GM23338 (cell line): Measurements from ENCODE around the gene CACNA2D3. TPM values are rescaled to one million over a fixed set of nuclear protein-coding genes. Genes with fewer than 3 reads are reported as not detected.

Experiments used
- ATAC-seq: fragments of 200-7000 bp; cut with Tn5 transposase; 3 replicates; pipeline ENCODE4 v1.9.1; 2020
- DNase-seq: peaks from one replicate; pipeline ENCODE4 v3.0.0-alpha.2; 2015; ENCODE audit warnings: low spot score
- H2AFZ ChIP-seq: fragments of 200-600 bp; sonication (generic); 2 replicates; pipeline ENCODE4 v1.8.0; 2016; ENCODE audit warnings: antibody characterized with exemption, mild to moderate bottlenecking, moderate library complexity
- H3F3A ChIP-seq: fragments of 200-600 bp; sonication (generic); replicated peaks from 2 replicates; pipeline ENCODE4 v1.8.0; 2017; ENCODE audit warnings: antibody characterized with exemption, mixed run types, low read depth
- H3K27ac ChIP-seq: fragments of 200-600 bp; sonication (generic); 2 replicates; pipeline ENCODE4 v1.6.1; 2016; ENCODE audit warnings: low read depth
- H3K27me3 ChIP-seq: fragments of 200-600 bp; sonication (generic); 2 replicates; pipeline ENCODE4 v1.8.0; 2016; ENCODE audit warnings: mild to moderate bottlenecking, mixed run types, moderate library complexity; ENCODE audit not compliant: insufficient read depth
- H3K36me3 ChIP-seq: fragments of 200-600 bp; sonication (generic); 2 replicates; pipeline ENCODE4 v1.8.0; 2016; ENCODE audit warnings: mild to moderate bottlenecking; ENCODE audit not compliant: insufficient read depth
- H3K4me1 ChIP-seq: fragments of 200-600 bp; sonication (generic); 2 replicates; pipeline ENCODE4 v1.8.0; 2016; ENCODE audit warnings: mild to moderate bottlenecking, moderate library complexity; ENCODE audit not compliant: insufficient read depth
- H3K4me2 ChIP-seq: fragments of 200-600 bp; sonication (generic); 2 replicates; pipeline ENCODE4 v1.7.1; 2017; ENCODE audit warnings: mixed run types
- H3K4me3 ChIP-seq: fragments of 200-600 bp; sonication (generic); 2 replicates; pipeline ENCODE4 v1.6.1; 2016; ENCODE audit warnings: mixed run types
- H3K79me2 ChIP-seq: fragments of 200-600 bp; sonication (generic); replicated peaks from 2 replicates; pipeline ENCODE4 v1.8.0; 2017; ENCODE audit warnings: mild to moderate bottlenecking; ENCODE audit not compliant: insufficient read depth
- H3K9me2 ChIP-seq: fragments of 200-600 bp; sonication (generic); 2 replicates; pipeline ENCODE4 v1.8.0; 2017; ENCODE audit not compliant: insufficient read depth
- H4K20me1 ChIP-seq: fragments of 200-600 bp; sonication (generic); replicated peaks from 2 replicates; pipeline ENCODE4 v1.8.0; 2017; ENCODE audit warnings: mild to moderate bottlenecking; ENCODE audit not compliant: insufficient read depth
- H3K27ac Mint-ChIP-seq: 2 replicates; pipeline ENCODE4 v1.8.0; 2020; ENCODE audit warnings: inconsistent platforms, mild to moderate bottlenecking, moderate library complexity, mixed read lengths
- H3K27me3 Mint-ChIP-seq: 3 replicates; pipeline ENCODE4 v1.8.0; 2022; ENCODE audit warnings: low read depth, mild to moderate bottlenecking, moderate library complexity, mixed read lengths, inconsistent platforms; ENCODE audit not compliant: insufficient read depth, poor library complexity
- H3K36me3 Mint-ChIP-seq: 3 replicates; pipeline ENCODE4 v1.8.0; 2021; ENCODE audit warnings: low read depth, mild to moderate bottlenecking, inconsistent platforms, moderate library complexity, mixed read lengths
- H3K4me1 Mint-ChIP-seq: 3 replicates; pipeline ENCODE4 v1.8.0; 2020; ENCODE audit warnings: mild to moderate bottlenecking, inconsistent platforms, mixed read lengths
- H3K4me3 Mint-ChIP-seq: 3 replicates; pipeline ENCODE4 v1.8.0; 2021; ENCODE audit warnings: moderate library complexity, mild to moderate bottlenecking, inconsistent platforms, mixed read lengths
- H3K9me3 Mint-ChIP-seq: 3 replicates; pipeline ENCODE4 v1.8.0; 2020; ENCODE audit warnings: moderate library complexity, mild to moderate bottlenecking, inconsistent platforms, mixed read lengths
- CREB1 ChIP-seq: fragments of 250-450 bp; sonication (Bioruptor Pico); IDR thresholded peaks from 2 replicates; pipeline ENCODE4 v1.5.0; 2020; ENCODE audit warnings: low read depth, mild to moderate bottlenecking, moderate library complexity
- EZH2 ChIP-seq: fragments of 200-600 bp; sonication (generic); IDR thresholded peaks from one replicate; pipeline ENCODE4 v1.8.0; 2017; ENCODE audit warnings: antibody characterized with exemption, mild to moderate bottlenecking, low read depth; ENCODE audit not compliant: unreplicated experiment
- EZH2phosphoT487 ChIP-seq: fragments of 200-600 bp; sonication (generic); IDR thresholded peaks from one replicate; pipeline ENCODE4 v1.8.1; 2018; ENCODE audit warnings: antibody characterized with exemption; ENCODE audit not compliant: unreplicated experiment
- JUNB ChIP-seq: IDR thresholded peaks from one replicate; pipeline ENCODE4 v1.6.1; 2016; ENCODE audit warnings: antibody characterized with exemption; ENCODE audit not compliant: unreplicated experiment
- NANOG ChIP-seq: IDR thresholded peaks from 2 replicates; pipeline ENCODE4 v1.6.1; 2016; ENCODE audit warnings: antibody characterized with exemption, borderline replicate concordance
- POLR2AphosphoS5 ChIP-seq: IDR thresholded peaks from 2 replicates; pipeline ENCODE4 v1.6.1; 2016; ENCODE audit warnings: antibody characterized with exemption, low read depth
- ZNF114 ChIP-seq: fragments of 250-450 bp; sonication (Bioruptor Pico); IDR thresholded peaks from 2 replicates; pipeline ENCODE4 v1.5.0; 2020; ENCODE audit warnings: mild to moderate bottlenecking, moderate library complexity
- ZNF331 ChIP-seq: fragments of 250-450 bp; sonication (Bioruptor Pico); IDR thresholded peaks from 2 replicates; pipeline ENCODE4 v1.5.0; 2020; ENCODE audit warnings: low read depth, mild to moderate bottlenecking, moderate library complexity
- polyA plus RNA-seq: library from polyadenylated mRNA; unstranded; fragments of >200 nt; fragmentation: Nextera tagmentation; extraction: Ambion mirVana; gene quantifications from 2 replicates; pipeline ENCODE4 v1.2.1, GENCODE V29; 2016
- total RNA-seq: library from RNA; depleted of rRNA; stranded (reverse); fragments of >200 nt; shearing (Covaris generic); gene quantifications from 2 replicates; pipeline ENCODE4 v1.2.3, GENCODE V29; 2014
- TF ChIP-seq, protein P1 (sequence below), 2 experiments: fragments of 200-600 bp in 1 of 2; sonication (generic) in 1 of 2; conservative IDR thresholded peaks; 2 replicates each; pipeline versions ENCODE4 v1.5.1 to v1.6.1; 2016 to 2017; ENCODE audit warnings: antibody characterized with exemption in 2 of 2, low read depth in 2 of 2, mild to moderate bottlenecking in 2 of 2, moderate library complexity in 1 of 2
- TF ChIP-seq, protein P2 (sequence below): IDR thresholded peaks from 2 replicates; pipeline ENCODE4 v1.6.1; 2016; ENCODE audit warnings: antibody characterized with exemption
- TF ChIP-seq, protein P3 (sequence below): IDR thresholded peaks from one replicate; pipeline ENCODE4 v1.6.1; 2018; ENCODE audit warnings: antibody characterized with exemption; ENCODE audit not compliant: unreplicated experiment

The CACNA2D3 gene
- total and polyA plus RNA-seq, 2 experiments from 2014 or later = 2.2 to 2.3 TPM

DNA sequence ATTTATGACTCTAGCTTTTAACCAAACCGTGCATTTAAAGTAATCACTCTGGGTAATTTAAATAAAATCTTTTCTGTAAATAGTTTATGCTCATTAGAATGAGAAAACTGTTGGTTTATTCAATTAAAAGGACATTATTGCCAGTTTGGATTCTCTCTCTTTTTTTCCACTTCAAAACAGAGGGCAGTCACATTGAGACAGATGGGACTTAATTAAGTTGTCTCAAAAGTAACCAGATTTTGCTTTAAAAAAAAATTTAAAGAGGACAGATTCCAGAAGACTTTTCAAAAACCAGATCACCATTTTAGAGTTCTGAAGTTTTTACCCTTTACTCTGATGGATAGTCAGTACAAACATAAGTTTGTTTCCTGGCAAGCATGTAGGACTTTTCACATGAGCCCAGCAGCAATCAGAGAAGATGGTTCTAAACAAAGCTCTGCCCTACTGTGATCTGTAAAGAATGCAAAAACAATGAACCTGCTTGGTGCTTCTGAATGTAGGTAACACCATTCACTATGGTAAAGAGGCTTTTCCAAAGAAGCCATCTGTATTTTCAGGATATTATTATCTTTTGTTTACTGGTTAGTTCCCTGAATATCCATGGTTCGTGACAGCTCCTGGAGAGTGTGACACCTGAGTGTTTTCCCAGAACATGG lies 669.3 kb downstream of the CACNA2D3 start:
- DNase-seq = no peak
- peaks cover 12% of the 10 kb centered on the region; the same call in 2 of the 3 replicates for H3K36me3 Mint-ChIP-seq

DNA sequence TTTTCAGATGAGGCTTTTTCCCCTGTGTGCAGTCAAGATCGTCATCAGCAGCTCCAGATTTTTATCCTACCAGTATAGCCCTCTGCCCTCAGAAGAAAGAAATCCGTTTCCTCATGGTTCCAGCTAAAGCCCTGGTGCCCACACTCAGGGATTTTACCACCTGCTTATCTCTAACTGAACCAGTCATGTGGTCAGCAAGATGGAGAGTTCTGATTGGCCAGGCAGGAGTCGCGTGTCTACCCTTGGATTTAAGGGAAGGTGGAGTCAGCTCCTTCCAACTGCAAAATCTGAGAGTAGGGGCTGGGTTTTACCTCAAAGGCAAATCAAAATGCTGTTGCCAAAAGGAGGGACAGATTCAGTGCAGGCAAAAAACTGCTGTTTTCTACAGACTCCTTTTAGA lies 670.2 kb downstream of the CACNA2D3 start:
- H4K20me1 ChIP-seq = no peaks in the 10 kb centered on the region
- no peak overlapping the region for H2AFZ ChIP-seq
- H3K4me1 Mint-ChIP-seq = peaks cover 19% of the 10 kb centered on the region; the same call in 2 of the 3 replicates
- H3K4me2 ChIP-seq = no peak overlapping the region
- H3F3A ChIP-seq = no peaks in the 10 kb centered on the region
- H3K36me3 ChIP-seq = 0 out of 2 replicates have a peak, but pooled peaks cover under 1% of the 10 kb centered on the region
- H3K27ac Mint-ChIP-seq = no peak overlapping the region; the same call in 1 of the 2 replicates
- no peak for DNase-seq
- no peaks in the 10 kb centered on the region for H3K27me3 ChIP-seq
- H3K4me3 ChIP-seq = no peak overlapping the region
- H3K4me1 ChIP-seq = peaks cover 9% of the 10 kb centered on the region; the same call in 1 of the 2 replicates
- no peak overlapping the region for H3K4me3 Mint-ChIP-seq
- no peak for ATAC-seq
- H3K27ac ChIP-seq = no peak overlapping the region
- H3K79me2 ChIP-seq = no peaks in the 10 kb centered on the region
- peaks cover 4% of the 10 kb centered on the region; the same call in 1 of the 2 replicates for H3K9me2 ChIP-seq
- H3K9me3 Mint-ChIP-seq = peaks cover under 1% of the 10 kb centered on the region; the same call in 1 of the 3 replicates
- no peak for TF ChIP-seq EZH2
- TF ChIP-seq, protein P1, sequence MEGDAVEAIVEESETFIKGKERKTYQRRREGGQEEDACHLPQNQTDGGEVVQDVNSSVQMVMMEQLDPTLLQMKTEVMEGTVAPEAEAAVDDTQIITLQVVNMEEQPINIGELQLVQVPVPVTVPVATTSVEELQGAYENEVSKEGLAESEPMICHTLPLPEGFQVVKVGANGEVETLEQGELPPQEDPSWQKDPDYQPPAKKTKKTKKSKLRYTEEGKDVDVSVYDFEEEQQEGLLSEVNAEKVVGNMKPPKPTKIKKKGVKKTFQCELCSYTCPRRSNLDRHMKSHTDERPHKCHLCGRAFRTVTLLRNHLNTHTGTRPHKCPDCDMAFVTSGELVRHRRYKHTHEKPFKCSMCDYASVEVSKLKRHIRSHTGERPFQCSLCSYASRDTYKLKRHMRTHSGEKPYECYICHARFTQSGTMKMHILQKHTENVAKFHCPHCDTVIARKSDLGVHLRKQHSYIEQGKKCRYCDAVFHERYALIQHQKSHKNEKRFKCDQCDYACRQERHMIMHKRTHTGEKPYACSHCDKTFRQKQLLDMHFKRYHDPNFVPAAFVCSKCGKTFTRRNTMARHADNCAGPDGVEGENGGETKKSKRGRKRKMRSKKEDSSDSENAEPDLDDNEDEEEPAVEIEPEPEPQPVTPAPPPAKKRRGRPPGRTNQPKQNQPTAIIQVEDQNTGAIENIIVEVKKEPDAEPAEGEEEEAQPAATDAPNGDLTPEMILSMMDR (conservative IDR thresholded peaks at IDR 0.05; ENCODE audit: low read depth in 2 of 2) = no peak
- no peak for TF ChIP-seq EZH2phosphoT487
- TF ChIP-seq ZNF331 = no peak
- no peak for TF ChIP-seq JUNB
- no peak for TF ChIP-seq POLR2AphosphoS5
- TF ChIP-seq, protein P2, sequence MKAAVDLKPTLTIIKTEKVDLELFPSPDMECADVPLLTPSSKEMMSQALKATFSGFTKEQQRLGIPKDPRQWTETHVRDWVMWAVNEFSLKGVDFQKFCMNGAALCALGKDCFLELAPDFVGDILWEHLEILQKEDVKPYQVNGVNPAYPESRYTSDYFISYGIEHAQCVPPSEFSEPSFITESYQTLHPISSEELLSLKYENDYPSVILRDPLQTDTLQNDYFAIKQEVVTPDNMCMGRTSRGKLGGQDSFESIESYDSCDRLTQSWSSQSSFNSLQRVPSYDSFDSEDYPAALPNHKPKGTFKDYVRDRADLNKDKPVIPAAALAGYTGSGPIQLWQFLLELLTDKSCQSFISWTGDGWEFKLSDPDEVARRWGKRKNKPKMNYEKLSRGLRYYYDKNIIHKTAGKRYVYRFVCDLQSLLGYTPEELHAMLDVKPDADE = no peak
- TF ChIP-seq CREB1 (CRISPR knock-in tag) = no peak
- no peak for TF ChIP-seq ZNF114
- TF ChIP-seq NANOG = no peak
- H3K27me3 Mint-ChIP-seq = no peaks in the 10 kb centered on the region
- H3K36me3 Mint-ChIP-seq = peaks cover 5% of the 10 kb centered on the region; the same call in 1 of the 3 replicates

More for the DNA sequence above, 669.3 kb downstream of the CACNA2D3 start:
- Histone ChIP-seq H3K9me2 (peaks cover 4% of the 10 kb centered on the region; the same call in 1 of the 2 replicates), H3K4me3 (no peak overlapping the region), H3K36me3 (0 out of 2 replicates have a peak, but pooled peaks cover 4% of the 10 kb centered on the region), H3K79me2 (no peaks in the 10 kb centered on the region), H3K27ac (no peak overlapping the region), H3F3A (no peaks in the 10 kb centered on the region), H3K27me3 (no peaks in the 10 kb centered on the region), H2AFZ (no peak overlapping the region), H4K20me1 (no peaks in the 10 kb centered on the region), H3K4me2 (peak overlapping the region; percentile 36; the same call in 1 of the 2 replicates), H3K4me1 (peaks cover 9% of the 10 kb centered on the region; the same call in 1 of the 2 replicates)
- Mint-ChIP-seq H3K4me1 (peaks cover 14% of the 10 kb centered on the region; the same call in 2 of the 3 replicates), H3K27ac (no peak overlapping the region), H3K27me3 (no peaks in the 10 kb centered on the region), H3K4me3 (no peak overlapping the region), H3K9me3 (peaks cover 6% of the 10 kb centered on the region; the same call in 1 of the 3 replicates)
- TF ChIP-seq EZH2 (no peak), ZNF331 (no peak), JUNB (no peak), POLR2AphosphoS5 (no peak), CREB1 (CRISPR knock-in tag) (no peak)
- TF ChIP-seq, protein P2 = no peak
- TF ChIP-seq, protein P3, sequence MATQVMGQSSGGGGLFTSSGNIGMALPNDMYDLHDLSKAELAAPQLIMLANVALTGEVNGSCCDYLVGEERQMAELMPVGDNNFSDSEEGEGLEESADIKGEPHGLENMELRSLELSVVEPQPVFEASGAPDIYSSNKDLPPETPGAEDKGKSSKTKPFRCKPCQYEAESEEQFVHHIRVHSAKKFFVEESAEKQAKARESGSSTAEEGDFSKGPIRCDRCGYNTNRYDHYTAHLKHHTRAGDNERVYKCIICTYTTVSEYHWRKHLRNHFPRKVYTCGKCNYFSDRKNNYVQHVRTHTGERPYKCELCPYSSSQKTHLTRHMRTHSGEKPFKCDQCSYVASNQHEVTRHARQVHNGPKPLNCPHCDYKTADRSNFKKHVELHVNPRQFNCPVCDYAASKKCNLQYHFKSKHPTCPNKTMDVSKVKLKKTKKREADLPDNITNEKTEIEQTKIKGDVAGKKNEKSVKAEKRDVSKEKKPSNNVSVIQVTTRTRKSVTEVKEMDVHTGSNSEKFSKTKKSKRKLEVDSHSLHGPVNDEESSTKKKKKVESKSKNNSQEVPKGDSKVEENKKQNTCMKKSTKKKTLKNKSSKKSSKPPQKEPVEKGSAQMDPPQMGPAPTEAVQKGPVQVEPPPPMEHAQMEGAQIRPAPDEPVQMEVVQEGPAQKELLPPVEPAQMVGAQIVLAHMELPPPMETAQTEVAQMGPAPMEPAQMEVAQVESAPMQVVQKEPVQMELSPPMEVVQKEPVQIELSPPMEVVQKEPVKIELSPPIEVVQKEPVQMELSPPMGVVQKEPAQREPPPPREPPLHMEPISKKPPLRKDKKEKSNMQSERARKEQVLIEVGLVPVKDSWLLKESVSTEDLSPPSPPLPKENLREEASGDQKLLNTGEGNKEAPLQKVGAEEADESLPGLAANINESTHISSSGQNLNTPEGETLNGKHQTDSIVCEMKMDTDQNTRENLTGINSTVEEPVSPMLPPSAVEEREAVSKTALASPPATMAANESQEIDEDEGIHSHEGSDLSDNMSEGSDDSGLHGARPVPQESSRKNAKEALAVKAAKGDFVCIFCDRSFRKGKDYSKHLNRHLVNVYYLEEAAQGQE = no peak
- ATAC-seq = peak; percentile 67
